ENCODE results near the gene CHDH. TPM values are rescaled to one million over a fixed set of nuclear protein-coding genes. Genes with fewer than 3 reads are reported as not detected.

Gene CHDH
- polyA plus RNA-seq, 4 donors = 7.3 to 10.8 (median 8.5) TPM

DNA sequence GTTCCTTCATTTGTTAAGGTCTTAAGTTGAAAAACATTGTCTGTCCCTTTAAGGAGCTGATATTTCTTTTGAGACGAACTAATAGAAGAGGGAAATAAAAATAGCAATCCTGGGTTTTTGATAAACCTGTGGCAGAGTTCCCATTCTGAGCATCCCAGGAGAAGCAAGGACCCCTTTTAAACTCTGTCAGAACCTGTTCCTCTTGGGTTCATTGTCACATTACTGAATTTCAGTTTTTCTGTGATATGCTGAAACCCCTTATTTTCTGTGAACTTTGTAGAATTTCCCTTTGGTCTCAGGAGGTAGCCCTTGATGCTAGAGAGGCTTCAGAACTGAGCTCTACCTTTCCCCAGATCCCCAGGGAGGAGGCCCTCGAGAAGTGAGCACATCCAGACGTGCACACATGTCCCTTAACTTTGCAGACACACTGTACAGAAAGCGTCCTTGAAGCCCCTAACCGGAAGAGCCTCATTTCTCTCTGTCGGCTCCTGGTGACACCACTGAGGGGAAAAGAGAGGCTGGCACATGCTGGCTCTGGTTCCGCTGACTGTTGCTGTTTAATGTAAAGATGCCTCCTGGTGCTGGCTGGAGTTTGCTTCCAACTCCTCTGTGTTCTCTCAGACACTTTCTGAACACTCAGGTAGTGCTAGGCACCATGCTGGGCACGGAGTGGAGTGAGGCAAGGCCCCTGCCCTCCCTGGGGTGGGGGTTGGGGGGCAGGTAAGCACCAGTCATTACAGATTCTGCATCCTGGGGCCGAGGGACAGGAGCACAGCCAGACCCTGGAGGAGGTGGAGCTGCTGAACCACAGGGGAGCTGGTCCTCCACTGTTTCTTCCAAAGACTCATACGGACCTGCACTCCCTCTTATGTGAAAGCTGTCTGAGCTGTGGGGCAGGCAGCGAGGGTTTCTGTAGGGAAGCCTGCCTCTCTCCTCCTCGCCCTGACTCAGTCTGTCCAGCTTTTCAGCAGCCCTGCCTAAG, 77.5 kb downstream of the CHDH start:
- no peak for DNase-seq (ENCODE audit: low read depth in 4 of 4, low spot score in 3 of 4)

DNA sequence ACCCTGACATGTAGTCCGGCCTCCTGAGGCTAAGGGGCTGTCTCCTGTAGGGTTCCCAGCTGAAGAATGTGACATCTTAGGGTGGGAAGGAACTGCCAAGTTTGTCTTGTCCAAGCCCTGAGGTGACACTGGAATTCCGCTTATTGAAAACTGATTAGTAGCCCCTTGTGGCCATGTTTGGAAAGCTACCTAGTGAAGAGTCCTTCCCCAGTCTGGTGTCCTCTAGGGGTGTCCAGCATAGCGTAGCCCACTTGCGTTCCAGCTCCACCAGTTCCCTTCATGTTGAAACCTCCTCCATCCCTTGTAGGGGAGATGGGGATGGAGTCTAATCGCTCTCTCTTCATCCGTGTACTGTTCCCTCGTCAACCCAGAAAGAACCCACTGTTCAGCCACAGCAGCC, 79.5 kb downstream of the CHDH start:
- no peak for DNase-seq (ENCODE audit: low read depth in 4 of 4, low spot score in 3 of 4)

DNA sequence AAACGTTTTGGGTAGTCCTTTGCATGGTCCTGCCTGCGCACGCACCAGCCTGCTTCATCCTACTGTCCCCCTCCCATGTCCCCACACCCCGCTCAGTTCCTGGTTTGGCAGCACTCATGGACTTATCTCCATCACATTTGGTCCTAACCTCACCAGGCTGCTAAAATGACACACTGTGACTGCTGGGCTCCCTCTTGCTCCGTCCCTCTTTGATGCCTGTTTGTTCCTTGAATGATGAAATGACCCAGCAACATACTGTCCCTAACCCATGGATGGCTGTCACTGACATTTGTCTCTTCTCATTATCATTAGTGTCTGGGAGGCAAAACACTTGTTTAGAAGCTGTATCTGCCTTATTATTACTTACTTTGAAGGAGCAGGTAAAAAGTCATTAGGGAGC, 80.5 kb downstream of the CHDH start:
- no peak for DNase-seq (ENCODE audit: low read depth in 4 of 4, low spot score in 3 of 4)

DNA sequence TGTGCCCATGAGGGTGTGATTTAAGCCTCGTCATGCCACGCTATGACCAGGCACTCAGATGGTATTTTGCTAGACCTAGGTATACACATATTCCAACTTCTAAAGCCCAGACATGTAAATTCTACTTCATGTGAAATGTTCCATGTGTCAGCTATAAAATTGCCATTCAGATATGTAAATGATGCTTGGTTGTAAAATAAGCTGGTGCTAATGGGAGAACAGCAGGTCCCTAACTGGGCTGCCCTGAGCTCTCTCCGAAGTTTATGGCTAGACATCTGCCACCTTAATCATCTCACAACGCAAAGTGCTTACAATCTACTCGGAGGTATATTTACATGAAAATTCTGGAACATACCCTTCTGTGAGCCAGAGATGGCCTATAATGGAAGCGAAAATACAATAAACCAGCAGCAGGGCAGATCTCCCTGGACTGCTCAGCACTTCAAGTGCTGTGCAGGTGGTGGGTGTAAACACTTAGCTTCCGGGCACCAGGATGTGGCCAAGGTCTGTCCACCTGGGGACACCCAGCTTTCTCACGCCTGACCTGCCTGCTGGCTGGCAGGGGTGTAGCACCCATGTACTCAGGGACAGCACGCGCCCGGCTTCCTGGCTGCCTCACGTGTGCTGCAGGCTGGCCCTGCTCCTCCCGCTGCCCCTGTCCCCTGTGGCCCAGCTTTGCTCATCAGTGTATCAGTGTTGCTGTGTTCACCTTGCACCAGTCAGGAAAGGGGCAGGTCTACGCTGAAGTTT, 82.0 kb downstream of the CHDH start:
- no peak for DNase-seq (ENCODE audit: low read depth in 4 of 4, low spot score in 3 of 4)

DNA sequence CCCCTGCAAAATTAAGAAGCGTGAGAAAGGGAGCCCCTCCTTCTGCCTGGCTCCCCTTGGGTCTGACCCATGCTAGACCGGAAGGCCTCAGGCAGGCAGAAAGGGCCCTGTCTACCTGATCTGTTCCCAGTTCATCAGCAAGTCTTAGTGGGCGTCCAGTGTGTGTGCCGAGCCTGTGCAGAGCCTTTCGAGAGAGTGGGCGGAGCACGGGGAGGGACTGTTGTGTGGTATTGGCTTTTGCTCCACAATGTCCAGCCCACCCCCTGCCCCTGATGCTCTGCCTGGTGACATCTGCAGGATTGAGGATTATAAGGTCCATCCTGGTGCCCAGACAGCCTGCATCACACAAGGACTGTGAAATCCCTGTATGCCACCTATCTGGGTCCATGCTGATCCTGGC, 82.9 kb downstream of the CHDH start:
- DNase-seq (ENCODE audit: low read depth in 4 of 4, low spot score in 3 of 4) = no peak

Other genes with a start within 250 kb of the CHDH start
- 10 to 100 TPM; 13.4 to 18.4 (median 14.4) TPM for gene IL17RB, start 149 bp upstream of the CHDH start, polyA plus RNA-seq (ENCODE audit: insufficient read length in 4 of 4)
- 10 to 100 TPM; 33.9 to 44.9 (median 40.8) TPM for gene ACTR8, start 35.7 kb upstream of the CHDH start, polyA plus RNA-seq (ENCODE audit: insufficient read length in 4 of 4)
- gene SELENOK, start 45.4 kb upstream of the CHDH start, polyA plus RNA-seq (ENCODE audit: insufficient read length in 4 of 4) = 10 to 100 TPM; 72.8 to 94.4 (median 78.2) TPM